Activated CD8-positive, alpha-beta memory T cell treated with anti-CD3 and anti-CD28 coated beads, Interleukin-2, amount 50 U/mL, for 1 hour (primary cell): ENCODE results near the gene CDK19.
"Not testable (repeated sequence)": the region's sequence is repeated elsewhere in the genome, so short reads cannot be mapped to it uniquely, and the experiment has no call there.

Source experiments
- DNase-seq: peaks from one replicate; pipeline ENCODE4 v3.0.0-alpha.2; 2020; ENCODE audit errors: extremely low read depth

Gene CDK19

GRCh38 chr6:110622912-110623578 lies 192.2 kb downstream of the CDK19 start:
- DNase-seq: no peak

GRCh38 chr6:110621061-110621460 lies 194.2 kb downstream of the CDK19 start:
- DNase-seq: no peak

- no peak for DNase-seq
Observed at GRCh38 chr6:110620065-110620464, 195.2 kb downstream of the CDK19 start.

- DNase-seq: no peak
Observed at GRCh38 chr6:110619275-110619908, 195.9 kb downstream of the CDK19 start.

- DNase-seq: no peak
Observed at GRCh38 chr6:110618591-110619267, 196.5 kb downstream of the CDK19 start.

- no peak for DNase-seq
Observed at GRCh38 chr6:110617057-110617456, 198.2 kb downstream of the CDK19 start.

- no peak for DNase-seq
Observed at GRCh38 chr6:110615722-110616121, 199.5 kb downstream of the CDK19 start.

GRCh38 chr6:110614586-110614985 lies 200.7 kb downstream of the CDK19 start:
- no peak for DNase-seq

- no peak for DNase-seq
Observed at GRCh38 chr6:110614106-110614505, 201.2 kb downstream of the CDK19 start.

- no peak for DNase-seq
Observed at GRCh38 chr6:110613356-110613755, 201.9 kb downstream of the CDK19 start.

- DNase-seq: no peak
Observed at GRCh38 chr6:110612298-110612697, 203.0 kb downstream of the CDK19 start.

- DNase-seq: no peak
Observed at GRCh38 chr6:110609101-110609500, 206.2 kb downstream of the CDK19 start.

- no peak for DNase-seq
Observed at GRCh38 chr6:110608151-110608550, 207.1 kb downstream of the CDK19 start.

GRCh38 chr6:110606151-110606550 lies 209.1 kb downstream of the CDK19 start:
- DNase-seq: no peak

GRCh38 chr6:110600640-110601039 lies 214.6 kb downstream of the CDK19 start:
- DNase-seq: not testable (repeated sequence)

- no peak for DNase-seq
Observed at GRCh38 chr6:110597761-110598160, 217.5 kb downstream of the CDK19 start.

GRCh38 chr6:110596354-110596753 lies 218.9 kb downstream of the CDK19 start:
- no peak for DNase-seq

- no peak for DNase-seq
Observed at GRCh38 chr6:110595112-110595511, 220.2 kb downstream of the CDK19 start.

- no peak for DNase-seq
Observed at GRCh38 chr6:110593637-110594036, 221.6 kb downstream of the CDK19 start.

GRCh38 chr6:110592765-110593164 lies 222.5 kb downstream of the CDK19 start:
- DNase-seq: no peak

GRCh38 chr6:110590821-110591351 lies 224.4 kb downstream of the CDK19 start:
- DNase-seq: no peak

- no peak for DNase-seq
Observed at GRCh38 chr6:110589865-110590513, 225.3 kb downstream of the CDK19 start.
